Smooth muscle cell (in vitro differentiated cells): ENCODE results near the gene NAE1. TPM values are rescaled to one million over a fixed set of nuclear protein-coding genes. Genes with fewer than 3 reads are reported as not detected.

Source experiments
- DNase-seq: peaks from one replicate; lab custom pipeline; 2025; ENCODE audit not compliant: unreplicated experiment; lab: John Stamatoyannopoulos, UW
- H2AFZ ChIP-seq: fragments of 200-600 bp; sonication (generic); 2 replicates; pipeline ENCODE4 v1.6.0; 2016; ENCODE audit warnings: antibody characterized with exemption, low read depth, mild to moderate bottlenecking
- H3F3A ChIP-seq: fragments of 200-600 bp; sonication (generic); 2 replicates; pipeline ENCODE4 v1.6.0; 2017; ENCODE audit warnings: antibody characterized with exemption, low read depth
- H3K27ac ChIP-seq: fragments of 200-600 bp; sonication (generic); 2 replicates; pipeline ENCODE4 v1.5.1; 2016; ENCODE audit warnings: low read depth, mild to moderate bottlenecking
- H3K27me3 ChIP-seq: fragments of 200-600 bp; sonication (generic); 2 replicates; pipeline ENCODE4 v1.6.1; 2016; ENCODE audit warnings: low read depth, mild to moderate bottlenecking
- H3K36me3 ChIP-seq: fragments of 200-600 bp; sonication (generic); 2 replicates; pipeline ENCODE4 v1.5.1; 2016; ENCODE audit warnings: low read depth
- H3K4me1 ChIP-seq: fragments of 200-600 bp; sonication (generic); 2 replicates; pipeline ENCODE4 v1.5.1; 2016; ENCODE audit warnings: low read depth
- H3K4me2 ChIP-seq: fragments of 200-600 bp; sonication (generic); 2 replicates; pipeline ENCODE4 v1.6.0; 2016; ENCODE audit warnings: mild to moderate bottlenecking
- H3K4me3 ChIP-seq: fragments of 200-600 bp; sonication (generic); 2 replicates; pipeline ENCODE4 v1.5.1; 2016; ENCODE audit warnings: mild to moderate bottlenecking
- H3K79me2 ChIP-seq: fragments of 200-600 bp; sonication (generic); 2 replicates; pipeline ENCODE4 v1.6.0; 2016; ENCODE audit warnings: low read depth, mild to moderate bottlenecking
- H3K9ac ChIP-seq: fragments of 200-600 bp; sonication (generic); 2 replicates; pipeline ENCODE4 v1.6.0; 2016; ENCODE audit warnings: low read depth
- H3K9me3 ChIP-seq: fragments of 200-600 bp; sonication (generic); replicated peaks from 2 replicates; pipeline ENCODE4 v1.5.1; 2016; ENCODE audit warnings: low read depth
- H4K20me1 ChIP-seq: fragments of 200-600 bp; sonication (generic); 2 replicates; pipeline ENCODE4 v1.6.0; 2016; ENCODE audit warnings: low read depth
- CTCF ChIP-seq: fragments of 200-600 bp; sonication (generic); IDR thresholded peaks from 2 replicates; pipeline ENCODE4 v1.5.1; 2017; ENCODE audit warnings: borderline replicate concordance, mild to moderate bottlenecking, antibody characterized with exemption; ENCODE audit not compliant: insufficient read depth, poor library complexity, severe bottlenecking
- WGBS: methylation state at CpG from one replicate; pipeline ENCODE4 v1.1.7; 2016; ENCODE audit warnings: low lambda C conversion rate; 5-methylcytosine and 5-hydroxymethylcytosine counted together
- polyA plus RNA-seq: library from polyadenylated mRNA; unstranded; fragments of >200 nt; fragmentation: Nextera tagmentation; extraction: Ambion mirVana; gene quantifications from 2 replicates; pipeline ENCODE4 v1.2.1, GENCODE V29; 2016
- total RNA-seq: library from RNA; depleted of rRNA; stranded (reverse); fragments of >200 nt; gene quantifications from 2 replicates; pipeline ENCODE4 v1.2.3, GENCODE V29; 2014

NAE1 gene
- total and polyA plus RNA-seq, 2 experiments from 2014 or later: 55.1 to 68.4 TPM

DNA sequence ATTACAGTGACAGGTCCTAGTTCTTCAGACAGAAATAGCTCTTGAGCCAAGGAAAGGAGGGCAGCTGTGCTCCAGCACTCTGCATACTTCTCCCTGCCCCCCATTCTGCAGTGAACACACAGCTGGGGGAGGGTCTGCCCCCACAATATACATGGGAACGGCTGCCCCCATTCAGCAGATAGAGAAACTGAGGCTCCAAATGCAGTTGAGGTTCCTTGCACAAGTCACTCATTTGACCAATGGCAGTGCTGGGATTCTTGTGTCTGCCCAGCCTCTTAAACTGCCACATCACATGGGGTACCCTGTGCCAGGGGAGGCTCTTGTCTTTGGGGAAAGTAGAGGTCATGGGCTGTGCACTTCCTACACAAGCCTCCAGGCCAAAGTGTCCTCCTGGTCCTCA, 38.6 kb upstream of the NAE1 start:
- Histone ChIP-seq H3K9me3 (no peaks in the 10 kb centered on the region), H4K20me1 (no peaks in the 10 kb centered on the region), H3K9ac (no peak overlapping the region), H3K79me2 (no peaks in the 10 kb centered on the region), H3F3A (peaks cover 11% of the 10 kb centered on the region), H3K36me3 (no peaks in the 10 kb centered on the region), H3K4me3 (no peak overlapping the region), H3K4me2 (no peak overlapping the region), H2AFZ (no peak overlapping the region), H3K27ac (no peak overlapping the region), H3K27me3 (no peaks in the 10 kb centered on the region), H3K4me1 (no peaks in the 10 kb centered on the region)
- TF ChIP-seq CTCF: no peak
- no peak for DNase-seq
- 95% methylated on average over 1 of the region's 1 CpG for WGBS

DNA sequence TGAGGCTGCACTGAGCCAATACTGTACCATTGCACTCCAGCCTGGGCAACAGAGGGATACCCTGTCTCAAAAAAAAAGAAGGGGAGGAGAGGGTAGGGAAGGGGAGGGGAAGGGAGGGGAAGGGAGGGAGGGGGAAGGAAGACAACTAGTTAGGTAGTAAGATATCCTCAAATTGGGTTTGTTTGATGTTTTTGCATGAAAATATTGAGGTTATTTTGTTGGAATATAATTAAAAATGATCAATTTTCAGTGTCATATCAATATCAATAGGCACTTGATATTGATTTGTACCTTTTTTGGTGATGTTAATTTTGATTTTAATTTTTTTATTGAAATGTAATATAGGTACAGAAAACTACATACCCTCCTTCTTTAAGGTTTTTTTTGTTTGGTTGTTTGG, 32.9 kb upstream of the NAE1 start:
- no peak overlapping the region for H2AFZ ChIP-seq
- no peak for DNase-seq
- no peaks in the 10 kb centered on the region for H3K4me1 ChIP-seq
- no peaks in the 10 kb centered on the region for H3K36me3 ChIP-seq
- no peaks in the 10 kb centered on the region for H3F3A ChIP-seq
- H3K4me2 ChIP-seq: no peak overlapping the region
- H3K27me3 ChIP-seq: no peaks in the 10 kb centered on the region
- no peaks in the 10 kb centered on the region for H3K9me3 ChIP-seq
- no peak overlapping the region for H3K9ac ChIP-seq
- H4K20me1 ChIP-seq: no peaks in the 10 kb centered on the region
- no peak overlapping the region for H3K4me3 ChIP-seq
- TF ChIP-seq CTCF: no peak
- H3K79me2 ChIP-seq: no peaks in the 10 kb centered on the region
- no peak overlapping the region for H3K27ac ChIP-seq

GRCh38 chr16:66862023-66862520, 31.3 kb upstream of the NAE1 start:
- no peaks in the 10 kb centered on the region for H4K20me1 ChIP-seq
- no peak overlapping the region for H3K4me3 ChIP-seq
- no peaks in the 10 kb centered on the region for H3K79me2 ChIP-seq
- H3K27ac ChIP-seq: no peak overlapping the region
- DNase-seq: no peak
- no peaks in the 10 kb centered on the region for H3K36me3 ChIP-seq
- no peaks in the 10 kb centered on the region for H3K27me3 ChIP-seq
- no peak overlapping the region for H3K4me2 ChIP-seq
- H3K9me3 ChIP-seq: no peaks in the 10 kb centered on the region
- H3K9ac ChIP-seq: no peak overlapping the region
- WGBS: 93% methylated on average over 8 of the region's 8 CpGs
- H3F3A ChIP-seq: no peaks in the 10 kb centered on the region
- no peak for TF ChIP-seq CTCF
- H3K4me1 ChIP-seq: no peaks in the 10 kb centered on the region
- no peak overlapping the region for H2AFZ ChIP-seq

DNA sequence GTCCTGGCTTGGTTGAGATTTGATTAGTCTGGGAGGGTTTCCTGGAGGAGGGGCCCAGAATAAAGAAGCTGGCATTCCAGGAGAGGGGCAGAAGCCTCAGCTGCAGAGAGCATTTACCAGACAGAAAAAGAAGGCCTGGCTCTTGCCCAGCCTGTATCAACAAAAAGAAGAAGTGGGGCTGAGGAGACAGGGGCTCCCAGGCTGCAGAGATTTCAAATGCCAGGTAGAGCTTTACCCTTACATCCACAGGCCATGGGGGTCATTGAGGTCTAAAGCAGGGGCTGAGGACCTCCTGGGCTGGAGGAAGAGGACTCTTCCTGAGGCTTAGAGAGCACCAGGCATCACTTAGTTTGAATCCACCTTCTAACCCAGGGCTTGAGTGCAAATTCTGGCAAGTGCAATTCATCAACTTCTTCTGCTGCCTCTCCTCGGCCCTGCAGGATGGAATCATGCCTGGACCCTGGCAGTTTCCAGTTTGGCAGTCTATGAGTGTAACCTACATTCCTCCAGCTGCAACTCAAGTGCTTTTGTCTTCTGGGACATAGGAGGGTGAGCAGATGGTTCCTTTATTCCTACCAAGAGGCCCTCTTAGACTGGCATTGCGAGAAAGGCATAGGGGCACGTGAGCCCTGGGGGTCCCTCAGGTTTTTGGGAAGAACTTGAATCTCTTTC, 28.8 kb upstream of the NAE1 start:
- Histone ChIP-seq H2AFZ (no peak overlapping the region), H3K27ac (no peak overlapping the region), H3F3A (no peaks in the 10 kb centered on the region), H3K79me2 (no peaks in the 10 kb centered on the region), H4K20me1 (no peaks in the 10 kb centered on the region), H3K4me1 (no peaks in the 10 kb centered on the region), H3K36me3 (no peaks in the 10 kb centered on the region), H3K4me3 (no peak overlapping the region), H3K9ac (no peak overlapping the region), H3K27me3 (no peaks in the 10 kb centered on the region), H3K9me3 (no peaks in the 10 kb centered on the region), H3K4me2 (no peak overlapping the region)
- DNase-seq: no peak
- TF ChIP-seq CTCF: no peak
- 93% methylated on average over 3 of the region's 3 CpGs for WGBS
